ENCODE results near the gene MPC1L.

DNA sequence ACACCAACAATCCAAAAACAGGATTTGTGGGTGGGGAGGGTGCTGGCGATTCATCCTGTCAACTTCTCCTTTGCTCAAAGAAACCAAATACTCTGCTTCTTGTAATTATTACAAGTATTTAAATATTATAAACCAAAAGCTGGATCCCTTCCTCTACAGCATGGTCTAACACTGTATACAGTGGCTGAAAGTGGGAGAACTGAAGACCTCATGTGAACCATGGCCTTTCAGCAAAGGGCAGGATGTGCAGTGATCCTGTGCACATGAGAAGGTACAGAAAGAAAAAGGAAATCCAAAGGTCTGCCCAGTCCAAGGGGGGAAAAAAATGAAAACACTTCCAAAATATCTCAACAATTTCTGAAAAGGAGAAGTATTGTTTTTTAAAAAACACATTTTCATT is 29.4 kb downstream of the MPC1L start:
- no peak for TF ChIP-seq CTCF (IDR thresholded peaks at IDR 0.05; ENCODE audit: insufficient read depth, low read length)
- TF ChIP-seq POLR2AphosphoS5 (IDR thresholded peaks at IDR 0.05; ENCODE audit: low read depth) = no peak

Data from HL-60 (cell line).